ENCODE data around the gene CHKB.
"Not testable (repeated sequence)": the region's sequence is repeated elsewhere in the genome, so short reads cannot be mapped to it uniquely, and the experiment has no call there.

Gene CHKB

GRCh38 chr22:50582493-50583293 is at the start of gene CHKB:
Gene CHKB, minus strand, starts transcription at chr22:50582849. Its CDS starts 68 bp downstream, at chr22:50582781.
- peak; percentile 98 for DNase-seq (ENCODE audit: low read depth)

DNA sequence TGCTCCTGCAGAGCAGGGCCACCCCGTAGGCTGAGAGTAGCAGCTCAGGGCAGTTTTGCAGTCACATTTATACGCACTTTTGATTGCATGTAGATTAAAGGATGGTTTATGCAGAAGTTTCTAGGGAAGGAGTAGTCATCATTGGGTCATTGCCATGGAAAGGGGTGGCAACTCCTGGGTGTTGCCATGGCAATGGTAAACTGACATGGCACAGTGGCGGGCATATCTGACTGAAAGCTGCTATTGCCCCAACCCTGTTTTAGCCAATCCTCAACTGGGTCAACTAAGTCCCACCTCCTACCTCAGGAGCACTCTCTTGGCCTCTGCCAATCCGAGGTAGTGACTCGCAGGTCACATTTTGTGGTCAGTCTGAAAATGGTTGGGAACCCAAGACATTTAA is 47.7 kb upstream of the CHKB start:
- DNase-seq (ENCODE audit: low read depth) = no peak

- DNase-seq (ENCODE audit: low read depth) = no peak
Observed at GRCh38 chr22:50628543-50629134, 46.0 kb upstream of the CHKB start.

GRCh38 chr22:50627642-50628542 is 45.2 kb upstream of the CHKB start, which contains the start of gene ARSA:
Gene ARSA, minus strand, starts transcription at chr22:50628152. Its CDS starts 373 bp downstream, at chr22:50627779.
- DNase-seq (ENCODE audit: low read depth) = peak; percentile 50

GRCh38 chr22:50626850-50627641 is 44.4 kb upstream of the CHKB start:
- no peak for DNase-seq (ENCODE audit: low read depth)

DNA sequence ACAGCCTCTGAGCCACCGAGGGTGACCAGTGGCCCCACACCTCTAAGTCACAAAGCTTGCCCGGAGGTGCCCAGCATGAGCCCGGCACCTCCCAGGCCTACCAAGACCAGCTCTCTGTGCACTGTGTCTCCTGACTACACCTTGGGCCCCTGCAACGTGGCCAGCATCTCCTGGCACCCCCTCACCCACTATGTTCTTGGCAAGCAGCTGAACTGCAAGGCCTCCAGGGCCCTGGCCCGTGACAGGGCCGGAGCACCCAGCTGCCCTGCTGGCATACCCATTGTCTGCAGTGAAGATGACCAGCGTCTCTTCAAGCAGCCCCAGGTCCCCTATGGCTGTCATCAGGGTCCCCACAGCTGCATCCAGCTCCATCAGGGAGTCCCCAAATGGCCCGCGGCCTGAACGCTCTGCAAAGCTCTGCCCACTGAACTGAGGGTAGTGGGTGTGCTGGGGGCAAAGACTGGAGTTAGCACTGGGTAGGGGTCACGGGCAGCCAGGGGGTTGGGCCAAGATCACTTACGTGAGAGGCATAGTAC is 43.7 kb upstream of the CHKB start:
- no peak for DNase-seq (ENCODE audit: low read depth)

DNA sequence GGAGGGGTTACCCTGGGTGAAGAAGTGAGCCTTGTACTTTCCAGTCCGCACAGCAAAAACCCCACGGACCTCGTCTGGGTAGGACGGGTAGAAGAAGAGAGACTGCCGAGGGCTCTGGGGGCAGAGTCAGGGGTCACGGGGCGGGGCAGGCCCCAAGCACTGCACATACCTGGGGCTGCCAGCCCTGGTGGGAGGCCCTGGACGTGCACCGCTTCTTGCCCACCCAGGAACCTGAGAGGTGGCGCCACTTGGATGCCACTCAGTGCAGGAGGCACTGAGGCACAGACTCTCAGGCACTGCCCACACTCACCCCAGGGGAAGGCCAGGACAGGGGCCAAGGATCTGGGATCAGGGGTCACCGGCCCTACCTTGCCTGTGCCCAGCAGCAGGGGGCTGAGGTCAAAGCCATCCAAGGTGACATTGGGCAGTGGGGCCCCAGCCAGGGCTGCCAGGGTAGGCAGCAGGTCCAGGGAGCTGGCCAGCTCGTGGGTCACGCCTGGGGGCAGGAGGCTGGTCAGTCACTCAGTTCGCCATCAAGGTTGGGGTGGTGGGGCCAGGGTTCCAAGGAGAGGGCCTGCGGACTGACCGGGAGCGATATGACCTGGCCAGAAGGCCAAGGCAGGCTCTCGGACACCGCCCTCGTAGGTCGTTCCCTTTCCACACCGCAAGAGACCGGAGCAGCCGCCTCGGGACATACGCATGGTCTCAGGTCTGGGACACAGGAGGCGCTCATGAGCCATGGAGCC is 43.1 kb upstream of the CHKB start:
- DNase-seq (ENCODE audit: low read depth) = no peak

- DNase-seq (ENCODE audit: low read depth) = no peak
Observed at GRCh38 chr22:50625131-50625567, 42.5 kb upstream of the CHKB start.

- DNase-seq (ENCODE audit: low read depth) = no peak
Observed at GRCh38 chr22:50624347-50625130, 41.9 kb upstream of the CHKB start.

GRCh38 chr22:50622723-50623327 is 40.2 kb upstream of the CHKB start:
- DNase-seq (ENCODE audit: low read depth) = no peak

DNA sequence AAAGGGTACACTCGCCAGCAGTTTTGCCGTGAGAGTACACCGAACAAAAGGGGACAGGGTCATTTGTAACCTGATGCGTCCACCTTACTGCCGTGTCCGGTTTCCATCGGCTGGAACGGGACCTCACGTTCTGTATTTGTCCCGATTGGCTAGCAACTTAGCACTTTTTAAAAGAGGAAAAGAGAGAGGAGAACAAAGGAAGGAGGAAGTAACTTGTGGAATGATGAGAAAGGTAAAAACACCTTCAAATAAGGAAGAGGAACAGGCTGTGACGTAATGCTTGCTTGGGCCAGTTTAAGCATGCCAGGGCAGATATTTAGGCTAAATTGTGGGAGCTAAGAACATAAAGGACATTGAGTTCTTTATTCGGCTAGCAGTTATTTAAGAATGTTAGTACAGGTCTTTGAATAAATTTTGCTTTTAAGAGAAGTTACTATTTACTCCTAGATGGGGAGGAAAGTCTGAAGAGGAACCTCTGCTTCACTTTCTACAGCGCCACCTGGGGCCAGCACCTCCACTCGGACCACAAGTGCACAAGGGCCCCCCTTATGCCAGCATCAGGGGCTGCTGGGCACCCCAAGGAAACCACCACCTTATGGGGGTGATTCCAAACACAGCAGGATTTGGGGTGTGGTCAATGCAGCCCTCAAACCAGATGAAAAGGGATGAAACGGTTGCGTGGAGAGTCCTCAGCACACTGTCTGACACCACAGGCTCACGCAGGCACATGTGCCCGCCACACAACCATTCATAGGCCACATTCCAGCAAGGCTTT is 39.5 kb upstream of the CHKB start:
- no peak for DNase-seq (ENCODE audit: low read depth)

DNA sequence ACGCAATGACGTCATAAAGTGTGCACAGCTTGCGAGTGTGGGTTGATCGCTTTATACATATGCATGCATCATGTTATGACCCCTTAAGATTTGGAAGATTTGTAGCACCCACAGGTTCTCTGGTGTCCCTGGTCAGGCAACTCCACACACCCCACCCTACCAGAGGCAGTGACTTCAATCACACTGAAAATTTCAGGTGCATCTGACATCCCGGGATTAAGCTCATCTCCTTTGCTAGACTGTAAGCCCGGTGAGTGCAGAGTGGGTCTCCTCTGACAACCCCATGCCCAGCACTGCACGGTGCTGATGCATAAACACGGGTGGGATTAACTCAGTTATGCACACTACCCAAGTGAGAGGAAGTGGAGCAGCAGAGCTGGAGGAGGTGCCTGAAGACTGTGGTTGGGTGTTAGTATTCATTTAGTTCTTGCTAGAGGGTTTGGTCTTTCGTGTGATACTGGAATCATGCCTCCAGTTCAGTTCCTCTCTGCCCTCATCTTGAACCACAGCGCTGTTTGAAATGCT is 38.8 kb upstream of the CHKB start:
- no peak for DNase-seq (ENCODE audit: low read depth)

DNA sequence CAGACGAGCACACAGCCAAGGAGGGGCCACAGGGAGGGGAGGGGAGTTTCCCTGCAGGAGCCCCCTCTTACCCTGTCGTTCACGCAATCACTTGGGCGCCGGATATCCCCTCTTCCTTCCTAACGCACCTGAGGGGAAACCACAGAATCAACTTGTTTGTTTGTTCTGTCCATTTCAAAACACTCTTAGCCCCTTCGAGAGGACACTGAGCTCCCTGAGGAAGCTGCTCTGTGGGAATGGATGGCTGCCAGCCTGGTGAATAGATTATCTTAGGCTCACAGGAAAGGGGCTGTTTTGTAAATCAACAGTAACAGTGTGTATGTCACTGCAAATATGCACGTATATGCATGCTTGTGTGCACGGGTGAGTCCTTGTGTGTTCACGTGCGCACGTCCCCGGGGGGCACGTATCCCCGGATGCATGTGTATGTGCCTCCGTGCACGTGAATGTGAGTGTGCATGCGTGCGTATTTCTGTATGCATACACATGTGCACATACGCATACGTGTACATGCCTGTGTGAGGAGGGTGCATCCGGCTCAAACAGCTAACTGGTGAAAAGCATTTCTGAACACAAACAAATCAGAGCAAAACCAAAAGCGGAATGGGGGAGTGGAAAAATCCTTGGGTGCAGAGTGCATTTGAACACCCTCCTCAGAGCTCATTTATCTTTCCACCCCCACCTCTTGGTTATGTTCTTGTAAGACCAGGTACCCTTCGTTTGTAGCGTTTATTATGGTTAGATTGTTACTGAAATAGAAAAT is 38.1 kb upstream of the CHKB start:
- DNase-seq (ENCODE audit: low read depth) = peak; percentile 89

GRCh38 chr22:50614296-50614695 is 31.6 kb upstream of the CHKB start:
- not testable (repeated sequence) for DNase-seq (ENCODE audit: low read depth)

GRCh38 chr22:50613291-50613981 is 30.8 kb upstream of the CHKB start:
- DNase-seq (ENCODE audit: low read depth) = no peak

GRCh38 chr22:50612528-50613221 is 30.0 kb upstream of the CHKB start:
- DNase-seq (ENCODE audit: low read depth) = no peak

All from activated gamma-delta T cell treated with anti-CD3 and anti-CD28 coated beads, Interleukin-2, amount 50 U/mL, for 16 hours (primary cell).